GM12873 (cell line): ENCODE measurements around the gene TCAF1.
A peak's percentile ranks its signal among the peaks of the same experiment; 100 is the strongest.

Experiments used
- CTCF ChIP-seq: IDR thresholded peaks from 2 replicates; pipeline ENCODE4 v1.5.1; 2012; ENCODE audit warnings: low read depth, mild to moderate bottlenecking, moderate library complexity, low read length, control low read depth; ENCODE audit not compliant: insufficient read depth; ENCODE audit errors: missing control alignments

Gene TCAF1

GRCh38 chr7:143889068-143889467 is 12.9 kb downstream of the TCAF1 start:
- TF ChIP-seq CTCF: no peak

- TF ChIP-seq CTCF: no peak
Observed at GRCh38 chr7:143886826-143887477, 15.0 kb downstream of the TCAF1 start.

- TF ChIP-seq CTCF: no peak
Observed at GRCh38 chr7:143885951-143886350, 16.0 kb downstream of the TCAF1 start.

DNA sequence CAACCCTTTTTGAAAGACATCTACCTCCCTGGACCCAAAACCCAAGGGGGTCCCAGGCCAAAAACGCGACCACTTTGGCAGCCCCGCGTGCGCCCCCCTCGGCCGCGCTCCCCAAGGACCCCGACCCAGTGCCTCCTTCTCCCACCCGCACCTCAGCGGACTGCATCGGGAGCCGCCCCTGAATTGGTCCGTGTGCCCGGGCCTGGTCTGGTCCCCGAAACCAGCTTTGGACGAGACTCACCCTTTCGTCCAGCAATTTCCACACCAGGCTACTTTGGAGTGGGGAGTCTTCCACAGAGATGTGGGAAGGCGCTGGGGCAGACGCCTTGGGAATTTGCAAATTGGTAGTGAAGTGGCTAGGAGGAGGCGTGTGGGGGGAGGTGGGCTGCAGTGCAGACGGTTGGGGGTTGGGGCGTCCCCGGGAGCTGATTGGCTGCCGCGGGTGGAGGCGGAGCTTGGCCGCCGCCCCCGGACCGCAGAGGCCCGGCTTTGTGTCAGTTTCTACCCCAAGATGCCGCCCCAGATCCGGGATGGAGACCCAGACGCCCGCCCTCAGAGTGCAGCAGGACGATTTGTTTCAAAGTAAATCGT is 16.9 kb downstream of the TCAF1 start:
- TF ChIP-seq CTCF: peak; percentile 10

GRCh38 chr7:143884241-143884968 is 17.6 kb downstream of the TCAF1 start:
- TF ChIP-seq CTCF: no peak

DNA sequence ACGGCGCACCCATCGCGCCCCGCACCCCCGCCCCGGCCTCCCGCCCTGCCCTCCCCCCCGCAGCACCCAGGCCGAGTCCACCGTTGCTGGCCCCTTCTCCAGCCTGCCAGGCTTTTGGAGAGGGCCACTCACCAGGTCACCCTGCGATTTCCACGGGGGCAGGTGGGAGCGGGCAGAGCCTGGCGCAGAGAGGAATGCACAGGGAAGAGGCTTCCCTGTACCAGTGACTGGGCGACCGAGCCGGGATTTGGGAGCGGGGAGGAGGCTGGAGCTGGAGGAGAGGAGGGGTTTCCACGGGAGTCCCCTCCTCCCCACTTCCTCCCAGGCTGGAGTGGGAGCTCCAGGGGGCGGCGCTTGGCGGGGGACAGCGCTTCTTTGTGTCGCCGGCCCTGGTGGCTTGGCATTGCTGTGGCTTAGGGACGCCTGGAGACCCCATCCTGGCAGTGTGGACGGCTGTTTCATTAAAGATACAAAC is 19.3 kb downstream of the TCAF1 start:
- TF ChIP-seq CTCF: no peak

DNA sequence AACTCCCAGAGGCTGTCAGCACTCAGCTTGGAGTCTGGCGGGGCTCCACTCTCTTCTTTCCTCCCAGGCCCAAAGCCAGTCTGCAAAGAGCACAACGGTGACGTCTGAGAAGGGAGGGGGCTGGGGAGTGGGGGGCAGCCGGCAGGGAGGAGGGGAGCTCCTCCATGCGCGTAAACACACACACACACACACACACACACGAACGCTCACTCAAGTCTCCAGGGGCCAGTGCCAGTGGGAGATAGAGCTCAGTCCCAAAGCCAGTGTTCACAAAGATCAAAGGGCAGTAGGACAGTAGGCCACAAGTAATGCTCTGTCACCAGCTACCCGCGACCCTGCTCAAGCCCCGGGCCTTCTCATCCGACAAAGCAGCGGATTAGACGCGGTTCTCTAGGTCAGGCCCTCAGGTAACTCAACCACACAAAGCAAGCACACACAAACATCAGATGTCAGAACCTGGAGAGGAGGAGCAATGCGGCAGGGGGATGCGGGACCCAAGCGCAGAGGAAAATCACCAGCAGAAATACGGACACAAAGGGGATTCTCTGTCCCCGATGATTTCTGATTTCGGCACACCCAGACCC is 19.9 kb downstream of the TCAF1 start:
- TF ChIP-seq CTCF: no peak
